GM12865 (cell line): ENCODE measurements around the gene CACNA1H.

Experiments used
- DNase-seq: peaks from one replicate; pipeline ENCODE4 v3.0.0; 2010; ENCODE audit warnings: low read depth
- H3K4me3 ChIP-seq: 2 replicates; pipeline ENCODE4 v1.5.1; 2011; ENCODE audit warnings: mild to moderate bottlenecking, low read depth, low read length, control low read depth
- TF ChIP-seq, protein P1 (sequence below): IDR thresholded peaks from 2 replicates; pipeline ENCODE4 v1.5.1; 2011; ENCODE audit warnings: low read length, control low read depth, low read depth, inconsistent platforms; ENCODE audit not compliant: insufficient read depth; ENCODE audit errors: missing control alignments

CACNA1H gene

DNA sequence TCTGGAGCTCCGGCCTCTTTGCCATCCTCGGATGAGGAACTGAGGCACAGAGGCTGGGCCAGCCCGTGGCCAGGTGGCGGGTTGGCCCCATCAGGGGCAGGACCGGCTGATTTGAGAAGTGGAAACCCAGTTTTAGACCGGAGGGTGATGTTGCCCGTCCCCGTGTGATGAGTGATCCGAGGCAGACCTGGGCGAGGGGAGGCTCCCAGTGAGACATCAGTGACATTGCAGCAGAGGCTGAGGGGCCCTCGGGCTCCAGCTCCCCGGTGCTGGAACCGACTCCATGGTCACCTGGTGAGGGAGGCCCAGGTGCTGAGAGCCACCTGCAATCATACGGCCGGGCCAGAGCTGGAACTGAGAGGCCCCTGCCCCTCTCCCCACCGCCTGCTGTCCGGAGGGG, 26.9 kb upstream of the CACNA1H start:
- TF ChIP-seq, protein P1, sequence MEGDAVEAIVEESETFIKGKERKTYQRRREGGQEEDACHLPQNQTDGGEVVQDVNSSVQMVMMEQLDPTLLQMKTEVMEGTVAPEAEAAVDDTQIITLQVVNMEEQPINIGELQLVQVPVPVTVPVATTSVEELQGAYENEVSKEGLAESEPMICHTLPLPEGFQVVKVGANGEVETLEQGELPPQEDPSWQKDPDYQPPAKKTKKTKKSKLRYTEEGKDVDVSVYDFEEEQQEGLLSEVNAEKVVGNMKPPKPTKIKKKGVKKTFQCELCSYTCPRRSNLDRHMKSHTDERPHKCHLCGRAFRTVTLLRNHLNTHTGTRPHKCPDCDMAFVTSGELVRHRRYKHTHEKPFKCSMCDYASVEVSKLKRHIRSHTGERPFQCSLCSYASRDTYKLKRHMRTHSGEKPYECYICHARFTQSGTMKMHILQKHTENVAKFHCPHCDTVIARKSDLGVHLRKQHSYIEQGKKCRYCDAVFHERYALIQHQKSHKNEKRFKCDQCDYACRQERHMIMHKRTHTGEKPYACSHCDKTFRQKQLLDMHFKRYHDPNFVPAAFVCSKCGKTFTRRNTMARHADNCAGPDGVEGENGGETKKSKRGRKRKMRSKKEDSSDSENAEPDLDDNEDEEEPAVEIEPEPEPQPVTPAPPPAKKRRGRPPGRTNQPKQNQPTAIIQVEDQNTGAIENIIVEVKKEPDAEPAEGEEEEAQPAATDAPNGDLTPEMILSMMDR: no peak
- no peak overlapping the region for H3K4me3 ChIP-seq
- no peak for DNase-seq

GRCh38 chr16:1126586-1126985, 26.3 kb upstream of the CACNA1H start:
- TF ChIP-seq, protein P1: no peak
- no peak for DNase-seq
- no peak overlapping the region for H3K4me3 ChIP-seq

GRCh38 chr16:1127101-1127500, 25.8 kb upstream of the CACNA1H start:
- DNase-seq: no peak
- no peak overlapping the region for H3K4me3 ChIP-seq
- TF ChIP-seq, protein P1: no peak

DNA sequence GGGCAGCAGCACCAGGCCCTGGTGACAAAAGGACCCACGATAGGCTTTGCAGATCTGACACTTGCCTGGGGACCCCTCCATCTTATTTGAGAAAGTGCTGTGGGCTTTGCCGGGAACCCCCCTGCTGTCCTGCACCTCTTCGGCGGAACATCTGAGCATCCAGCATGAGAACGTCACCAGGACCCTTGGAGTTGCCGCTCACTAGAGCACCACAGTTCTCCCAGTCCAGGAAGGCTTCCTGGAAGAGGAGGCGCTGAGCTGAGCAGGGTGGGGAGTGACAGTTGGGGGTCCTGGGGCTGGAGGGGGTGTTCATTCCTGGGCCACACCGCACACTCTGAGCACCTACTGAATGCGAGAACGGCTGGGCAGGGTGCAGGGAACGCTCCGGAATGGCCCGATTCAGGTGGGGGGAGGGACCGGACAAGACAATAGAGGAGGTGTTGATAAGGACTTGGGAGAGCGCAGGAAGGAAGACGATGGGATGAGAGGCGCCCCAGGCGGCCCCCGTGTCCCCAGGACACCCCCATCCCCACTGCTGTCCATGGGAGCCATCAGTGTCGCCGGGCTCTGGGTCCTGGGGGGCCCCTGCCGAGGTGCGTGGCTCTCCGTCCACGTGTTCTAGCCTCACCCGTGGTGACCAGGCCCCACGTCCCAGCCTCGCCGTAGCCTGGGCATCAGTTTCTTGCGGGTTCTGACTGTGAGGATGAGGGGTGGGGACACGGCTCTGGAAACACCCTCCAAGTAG, 24.8 kb upstream of the CACNA1H start:
- DNase-seq: no peak
- no peak overlapping the region for H3K4me3 ChIP-seq
- TF ChIP-seq, protein P1: no peak

DNA sequence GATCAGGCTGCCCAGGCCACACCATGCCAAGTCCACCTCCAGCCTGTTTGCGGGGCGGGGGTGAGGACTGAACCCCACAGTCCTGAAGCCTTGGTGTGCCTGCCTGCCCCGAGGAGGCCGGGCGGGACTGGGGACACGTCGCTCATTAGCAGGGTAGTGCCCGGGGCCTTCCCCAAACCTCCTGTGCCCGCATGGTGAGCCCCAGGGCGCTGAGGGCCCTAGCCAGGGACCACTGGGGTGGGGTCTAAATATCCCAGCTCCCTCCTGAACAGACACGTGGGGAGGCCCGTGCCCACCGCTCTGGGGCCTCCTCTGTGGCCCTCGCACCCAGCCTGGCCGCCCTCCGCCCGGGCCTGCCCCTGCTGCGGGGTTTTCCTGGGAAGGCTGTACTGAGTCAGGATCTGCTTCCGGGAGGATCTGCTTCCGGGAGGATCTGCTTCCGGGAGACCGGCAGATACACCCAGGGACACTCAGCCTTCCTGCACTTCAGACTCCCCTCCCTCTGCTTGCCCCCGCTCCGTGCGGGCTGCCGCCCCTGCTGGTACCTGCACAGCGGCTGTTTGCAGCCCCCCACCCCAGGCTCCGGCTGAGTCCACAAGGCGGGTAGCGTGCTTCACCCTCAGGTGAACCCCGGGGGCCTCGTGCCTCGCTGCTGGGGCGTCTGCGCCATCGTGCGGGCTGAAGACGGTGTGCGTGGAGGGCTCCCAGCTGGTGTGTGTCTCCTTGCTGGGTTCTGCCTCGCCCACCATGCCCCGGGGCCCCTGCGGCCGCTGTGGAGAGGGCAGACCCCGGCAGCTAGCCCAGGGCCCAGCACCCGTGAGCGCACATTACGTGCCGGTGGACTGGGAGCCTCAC, 23.6 kb upstream of the CACNA1H start:
- TF ChIP-seq, protein P1: no peak
- no peak for DNase-seq
- H3K4me3 ChIP-seq: no peak overlapping the region

DNA sequence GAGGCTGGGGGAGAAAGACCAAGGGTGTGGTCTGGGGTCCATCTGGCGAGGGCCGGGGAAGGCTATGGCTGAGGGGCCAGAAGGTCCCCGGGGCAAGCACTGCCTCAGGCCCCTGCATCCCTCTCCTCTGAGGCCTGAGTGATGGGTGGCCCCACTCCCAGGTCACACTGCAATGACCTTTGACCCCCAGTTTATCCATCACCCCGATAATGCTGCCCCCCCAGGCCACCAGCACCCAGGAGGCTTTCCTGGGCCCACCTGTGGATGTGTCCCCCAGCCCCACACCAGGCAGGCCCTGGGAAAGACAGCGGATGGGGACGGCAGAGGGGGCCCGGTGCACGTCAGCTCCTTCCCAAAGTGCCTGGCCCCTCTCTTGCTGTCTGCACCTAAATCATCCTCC, 22.5 kb upstream of the CACNA1H start:
- TF ChIP-seq, protein P1: no peak
- no peak overlapping the region for H3K4me3 ChIP-seq
- DNase-seq: no peak
